ENCODE data around the gene DOK6. TPM values are rescaled to one million over a fixed set of nuclear protein-coding genes. Genes with fewer than 3 reads are reported as not detected.

The DOK6 gene
- total and polyA plus RNA-seq, 2 of the 13 experiments (the other 11 are each of a cell fraction or from before 2014, with no cell fraction given), result 17.0 to 17.2 TPM

- Histone ChIP-seq H4K20me1 (ENCODE audit: insufficient read depth, low read length) (no peaks in the 10 kb centered on the region), H3K4me2 (ENCODE audit: low read depth, low read length) (no peak overlapping the region), H3K36me3 (replicated peaks in 1 of 2; ENCODE audit: control insufficient read depth in 1 of 2, insufficient read depth in 2 of 2, low read length in 2 of 2) (0 out of 5 replicates have a peak, but pooled peaks cover 0 to 3% of the 10 kb centered on the region in 2 experiments), H3K27ac (ENCODE audit: extremely low read length, insufficient read depth, low read length) (no peak overlapping the region), H3K4me1 (ENCODE audit: insufficient read depth, low read length) (no peaks in the 10 kb centered on the region), H3K4me3 (replicated peaks in 1 of 3; ENCODE audit: insufficient read depth in 1 of 3, low read depth in 2 of 3, low read length in 3 of 3) (no peak overlapping the region), H3K9ac (ENCODE audit: insufficient read depth, low read depth, low read length) (no peak overlapping the region), H3K79me2 (ENCODE audit: insufficient read depth, low read length) (no peaks in the 10 kb centered on the region), H3K27me3 (ENCODE audit: control insufficient read depth in 1 of 2, insufficient read depth in 2 of 2, low read length in 2 of 2) (no peaks in the 10 kb centered on the region), H2AFZ (ENCODE audit: low read length) (no peak overlapping the region), H3K9me3 (ENCODE audit: low read length) (0 out of 2 replicates have a peak, but pooled peaks cover 10% of the 10 kb centered on the region)
- ATAC-seq, result peak; percentile 31; the same call in 2 of the 3 replicates
- DNase-seq (ENCODE audit: low spot score), result no peak
- ChIA-PET CTCF (ENCODE audit: low intra/inter-chr PET ratio, low total read pairs) (no interaction called here), POLR2A (no interaction called here)
- in situ Hi-C loops (cut with HindIII; ENCODE audit: extremely low pct_ligation_motif_present, low pct_unique_long_range_greater_than_20kb) (no loop called here), intact Hi-C loops (cut with micrococcal nuclease; ENCODE audit: unreplicated experiment) (no loop called here)
- no peak for TF ChIP-seq REST (IDR thresholded peaks at IDR 0.05; ENCODE audit: borderline replicate concordance in 1 of 2, low read depth in 1 of 2, low read length in 2 of 2)
- no TSS peak for BruUV-seq (replicated peaks)
- no peak for FAIRE-seq
- whole genome bisulfite sequencing (ENCODE audit: low lambda C conversion rate), result 45% methylated on average over 3 of the region's 5 CpGs
These were observed 94.7 kb downstream of the DOK6 start for GRCh38 chr18:69495338-69495737.

- Histone ChIP-seq H3K27ac (ENCODE audit: extremely low read length, insufficient read depth, low read length) (no peak overlapping the region), H3K4me3 (replicated peaks in 1 of 3; ENCODE audit: insufficient read depth in 1 of 3, low read depth in 2 of 3, low read length in 3 of 3) (no peak overlapping the region), H4K20me1 (ENCODE audit: insufficient read depth, low read length) (no peaks in the 10 kb centered on the region), H2AFZ (ENCODE audit: low read length) (no peak overlapping the region), H3K27me3 (ENCODE audit: control insufficient read depth in 1 of 2, insufficient read depth in 2 of 2, low read length in 2 of 2) (no peaks in the 10 kb centered on the region), H3K9ac (ENCODE audit: insufficient read depth, low read depth, low read length) (no peak overlapping the region), H3K4me2 (ENCODE audit: low read depth, low read length) (no peak overlapping the region), H3K4me1 (ENCODE audit: insufficient read depth, low read length) (no peaks in the 10 kb centered on the region), H3K36me3 (replicated peaks in 1 of 2; ENCODE audit: control insufficient read depth in 1 of 2, insufficient read depth in 2 of 2, low read length in 2 of 2) (0 out of 5 replicates have a peak, but pooled peaks cover 0 to 3% of the 10 kb centered on the region in 2 experiments), H3K9me3 (ENCODE audit: low read length) (0 out of 2 replicates have a peak, but pooled peaks cover 10% of the 10 kb centered on the region), H3K79me2 (ENCODE audit: insufficient read depth, low read length) (no peaks in the 10 kb centered on the region)
- no peak for FAIRE-seq
- intact Hi-C loops (cut with micrococcal nuclease; ENCODE audit: unreplicated experiment) (no loop called here), in situ Hi-C loops (cut with HindIII; ENCODE audit: extremely low pct_ligation_motif_present, low pct_unique_long_range_greater_than_20kb) (no loop called here)
- WGBS (ENCODE audit: low lambda C conversion rate), result 93% methylated on average over 4 of the region's 20 CpGs
- no TSS peak for BruUV-seq (replicated peaks)
- ChIA-PET CTCF (ENCODE audit: low intra/inter-chr PET ratio, low total read pairs) (no interaction called here), POLR2A (no interaction called here)
- TF ChIP-seq ZNF687 (CRISPR knock-in tag; IDR thresholded peaks at IDR 0.05) (peak; percentile 12; the same call in 1 of the 2 replicates), CEBPB (IDR thresholded peaks at IDR 0.05; ENCODE audit: borderline replicate concordance, low read depth, low read length) (no peak)
- no peak for DNase-seq (ENCODE audit: low spot score)
- no peak for ATAC-seq
These were observed 95.3 kb downstream of the DOK6 start for GRCh38 chr18:69495841-69496533.
